Choroid plexus epithelial cell (primary cell): ENCODE measurements around the gene FAM184A.

Experiments used
- DNase-seq: peaks from one replicate; pipeline ENCODE4 v3.0.0-alpha.2; 2010; ENCODE audit warnings: low read depth
- H3K4me3 ChIP-seq: 2 replicates; pipeline ENCODE4 v1.5.1; 2011; ENCODE audit warnings: low read depth, mild to moderate bottlenecking, control low read depth, low read length, moderate library complexity
- TF ChIP-seq, protein P1 (sequence below): conservative IDR thresholded peaks from 2 replicates; pipeline ENCODE4 v1.5.1; 2011; ENCODE audit warnings: low read depth, mild to moderate bottlenecking, control low read depth, inconsistent platforms, low read length, moderate library complexity

FAM184A gene

DNA sequence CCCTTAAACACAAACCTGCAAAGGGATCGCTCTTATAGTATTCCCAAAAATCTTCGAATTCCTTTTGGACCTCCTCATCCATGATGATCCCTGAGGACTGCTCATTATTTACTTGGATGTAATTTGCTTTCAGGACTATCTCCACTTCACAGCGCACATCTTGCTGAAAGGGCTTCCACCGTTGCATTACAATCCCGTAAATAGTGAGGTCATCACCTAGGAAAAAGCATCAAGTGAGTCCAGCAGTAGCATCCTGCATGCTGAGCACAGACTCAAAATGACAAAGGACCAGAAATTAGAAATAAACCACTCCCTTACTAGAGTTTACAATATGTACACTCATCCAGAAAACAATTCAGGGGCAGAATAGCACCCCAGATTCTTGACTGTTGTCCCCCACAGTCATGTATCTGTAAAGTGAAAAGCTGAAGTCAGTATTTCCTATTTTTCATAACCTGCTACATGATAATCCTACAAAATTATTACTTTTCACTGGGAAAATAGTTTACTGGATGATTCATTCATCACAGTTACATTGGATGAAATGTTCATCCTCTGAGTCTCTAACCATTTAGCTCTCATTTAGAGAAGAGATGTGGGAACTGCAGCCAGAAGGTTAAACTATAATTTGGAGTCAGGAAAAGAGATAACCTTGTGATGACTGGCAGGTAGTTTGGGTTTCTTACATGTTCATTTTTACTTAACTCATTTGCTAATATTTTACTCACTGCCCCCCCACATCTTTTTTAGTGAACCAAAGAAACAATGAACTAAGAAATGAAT is 160.7 kb downstream of the FAM184A start:
- no peak overlapping the region for H3K4me3 ChIP-seq
- DNase-seq, result no peak
- TF ChIP-seq, protein P1, sequence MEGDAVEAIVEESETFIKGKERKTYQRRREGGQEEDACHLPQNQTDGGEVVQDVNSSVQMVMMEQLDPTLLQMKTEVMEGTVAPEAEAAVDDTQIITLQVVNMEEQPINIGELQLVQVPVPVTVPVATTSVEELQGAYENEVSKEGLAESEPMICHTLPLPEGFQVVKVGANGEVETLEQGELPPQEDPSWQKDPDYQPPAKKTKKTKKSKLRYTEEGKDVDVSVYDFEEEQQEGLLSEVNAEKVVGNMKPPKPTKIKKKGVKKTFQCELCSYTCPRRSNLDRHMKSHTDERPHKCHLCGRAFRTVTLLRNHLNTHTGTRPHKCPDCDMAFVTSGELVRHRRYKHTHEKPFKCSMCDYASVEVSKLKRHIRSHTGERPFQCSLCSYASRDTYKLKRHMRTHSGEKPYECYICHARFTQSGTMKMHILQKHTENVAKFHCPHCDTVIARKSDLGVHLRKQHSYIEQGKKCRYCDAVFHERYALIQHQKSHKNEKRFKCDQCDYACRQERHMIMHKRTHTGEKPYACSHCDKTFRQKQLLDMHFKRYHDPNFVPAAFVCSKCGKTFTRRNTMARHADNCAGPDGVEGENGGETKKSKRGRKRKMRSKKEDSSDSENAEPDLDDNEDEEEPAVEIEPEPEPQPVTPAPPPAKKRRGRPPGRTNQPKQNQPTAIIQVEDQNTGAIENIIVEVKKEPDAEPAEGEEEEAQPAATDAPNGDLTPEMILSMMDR, result no peak

DNA sequence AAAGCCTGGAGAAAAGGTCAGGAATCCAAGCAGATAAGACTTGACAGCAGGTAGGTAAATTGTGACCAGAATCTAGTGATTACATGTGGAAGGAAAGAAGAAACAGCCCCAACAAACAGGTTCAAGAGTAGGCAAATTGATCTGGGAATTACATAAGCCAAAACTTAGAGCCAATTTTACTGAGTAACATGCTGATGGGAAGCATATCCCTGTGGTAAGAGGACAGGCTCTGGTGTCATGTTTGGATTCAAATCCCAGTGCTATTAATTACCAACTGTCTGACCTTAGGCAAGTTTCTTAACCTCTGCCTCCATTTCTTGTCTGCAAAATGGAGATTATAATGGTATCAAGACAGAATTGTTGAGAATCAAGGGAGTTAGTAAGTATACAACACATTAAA is 163.9 kb downstream of the FAM184A start:
- TF ChIP-seq, protein P1, result no peak
- no peak for DNase-seq
- H3K4me3 ChIP-seq, result no peak overlapping the region

- no peak overlapping the region for H3K4me3 ChIP-seq
- TF ChIP-seq, protein P1, result peak; percentile 3
- DNase-seq, result no peak
Measured at GRCh38 chr6:118913161-118913560, 165.3 kb downstream of the FAM184A start.

GRCh38 chr6:118912646-118913045 is 165.8 kb downstream of the FAM184A start:
- TF ChIP-seq, protein P1, result no peak
- no peak for DNase-seq
- no peak overlapping the region for H3K4me3 ChIP-seq
